ENCODE measurements around the gene ZNF764.
"Not testable (repeated sequence)": the region's sequence is repeated elsewhere in the genome, so short reads cannot be mapped to it uniquely, and the experiment has no call there.

Gene ZNF764

GRCh38 chr16:30526823-30527634 lies 31.1 kb downstream of the ZNF764 start:
- DNase-seq (ENCODE audit: low read depth), result peak; percentile 82

- peak; percentile 20 for DNase-seq (ENCODE audit: low read depth)
Measured at GRCh38 chr16:30526137-30526822, 31.9 kb downstream of the ZNF764 start, which contains the start of gene ZNF768. TSS of gene ZNF768 (minus strand) at chr16:30526566. CDS start at chr16:30526413, 153 bp downstream.

GRCh38 chr16:30525844-30526136 lies 32.4 kb downstream of the ZNF764 start:
- DNase-seq (ENCODE audit: low read depth), result no peak

- no peak for DNase-seq (ENCODE audit: low read depth)
Measured at GRCh38 chr16:30524575-30525568, 33.3 kb downstream of the ZNF764 start.

- no peak for DNase-seq (ENCODE audit: low read depth)
Measured at GRCh38 chr16:30523768-30524574, 34.2 kb downstream of the ZNF764 start.

- DNase-seq (ENCODE audit: low read depth), result not testable (repeated sequence)
Measured at GRCh38 chr16:30522702-30523463, 35.3 kb downstream of the ZNF764 start.

GRCh38 chr16:30521873-30522641 lies 36.1 kb downstream of the ZNF764 start:
- DNase-seq (ENCODE audit: low read depth), result no peak

GRCh38 chr16:30521476-30521872 lies 36.7 kb downstream of the ZNF764 start:
- no peak for DNase-seq (ENCODE audit: low read depth)

GRCh38 chr16:30519120-30520049 lies 38.8 kb downstream of the ZNF764 start:
- DNase-seq (ENCODE audit: low read depth), result no peak

GRCh38 chr16:30518552-30518951 lies 39.6 kb downstream of the ZNF764 start:
- no peak for DNase-seq (ENCODE audit: low read depth)

GRCh38 chr16:30515275-30515674 lies 42.9 kb downstream of the ZNF764 start:
- DNase-seq (ENCODE audit: low read depth), result no peak

GRCh38 chr16:30511509-30511908 lies 46.7 kb downstream of the ZNF764 start:
- no peak for DNase-seq (ENCODE audit: low read depth)

- no peak for DNase-seq (ENCODE audit: low read depth)
Measured at GRCh38 chr16:30510376-30510938, 47.7 kb downstream of the ZNF764 start.

GRCh38 chr16:30509081-30509765 lies 49.0 kb downstream of the ZNF764 start:
- no peak for DNase-seq (ENCODE audit: low read depth)

All from activated gamma-delta T cell treated with anti-CD3 and anti-CD28 coated beads, Interleukin-2, amount 50 U/mL, for 16 hours (primary cell).